ENCODE data around the gene CSNK2A1.

- TF ChIP-seq EP300 (IDR thresholded peaks at IDR 0.05; ENCODE audit: borderline replicate concordance) = no peak
- TF ChIP-seq TEAD4 (IDR thresholded peaks at IDR 0.05) = no peak
- TF ChIP-seq CEBPB (IDR thresholded peaks at IDR 0.05) = no peak
- TF ChIP-seq MAX (IDR thresholded peaks at IDR 0.05) = no peak
- no peak for TF ChIP-seq EGR1 (IDR thresholded peaks at IDR 0.05)
- TF ChIP-seq REST (IDR thresholded peaks at IDR 0.05; ENCODE audit: low read depth) = no peak
- TF ChIP-seq TCF12 (IDR thresholded peaks at IDR 0.05; ENCODE audit: low read depth) = no peak
- TF ChIP-seq CREB1 (IDR thresholded peaks at IDR 0.05; ENCODE audit: low read depth) = no peak
- no peak for TF ChIP-seq FOXM1 (IDR thresholded peaks at IDR 0.05; ENCODE audit: borderline replicate concordance, low read depth)
- TF ChIP-seq RAD21 (IDR thresholded peaks at IDR 0.05; ENCODE audit: low read depth) = no peak
- no peak for TF ChIP-seq NFIC (IDR thresholded peaks at IDR 0.05)
- no peak for TF ChIP-seq TAF1 (IDR thresholded peaks at IDR 0.05; ENCODE audit: low read depth)
- no peak for TF ChIP-seq ZBTB7A (IDR thresholded peaks at IDR 0.05; ENCODE audit: low read depth)
- TF ChIP-seq USF1 (IDR thresholded peaks at IDR 0.05) = no peak
Measured at GRCh38 chr20:519999-520398, 23.6 kb downstream of the CSNK2A1 start.

All from Ishikawa (cell line).